OCI-M2 (cell line): Measurements from ENCODE around the gene CYB5R3.
"Not testable (repeated sequence)": the region's sequence is repeated elsewhere in the genome, so short reads cannot be mapped to it uniquely, and the experiment has no call there.

Experiments
- DNase-seq: peaks from one replicate; lab custom pipeline; 2025; ENCODE audit not compliant: unreplicated experiment; lab: John Stamatoyannopoulos, UW

The CYB5R3 gene

DNA sequence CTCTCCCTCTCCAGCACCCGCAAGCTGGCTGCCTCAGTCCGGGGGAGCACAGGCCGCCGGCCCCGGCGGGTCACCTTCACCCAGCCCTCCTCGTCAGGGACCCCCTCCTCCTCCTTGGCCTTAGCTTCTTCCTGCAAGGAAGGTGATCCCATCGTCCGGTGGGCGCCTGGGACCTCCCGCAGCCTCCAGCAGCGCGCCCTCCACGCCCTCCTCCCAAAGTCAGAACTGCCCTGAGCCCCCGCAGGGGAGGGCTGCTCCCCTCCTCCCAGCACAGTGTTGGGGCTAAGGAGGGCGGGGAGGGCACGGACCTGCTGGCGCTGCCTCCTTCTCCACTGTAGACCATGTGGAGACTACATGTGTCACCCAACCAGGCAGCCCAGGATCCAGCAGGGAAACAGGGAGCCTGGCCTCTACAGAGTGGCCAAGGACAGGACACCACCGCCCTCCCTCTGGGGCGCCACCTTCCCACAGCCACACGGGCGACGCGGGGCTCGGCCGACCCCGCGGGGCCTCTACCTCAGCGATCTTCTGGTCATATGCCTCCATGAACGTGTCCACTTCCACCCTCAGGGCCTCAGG is 73.1 kb downstream of the CYB5R3 start:
- DNase-seq = not testable (repeated sequence)

DNA sequence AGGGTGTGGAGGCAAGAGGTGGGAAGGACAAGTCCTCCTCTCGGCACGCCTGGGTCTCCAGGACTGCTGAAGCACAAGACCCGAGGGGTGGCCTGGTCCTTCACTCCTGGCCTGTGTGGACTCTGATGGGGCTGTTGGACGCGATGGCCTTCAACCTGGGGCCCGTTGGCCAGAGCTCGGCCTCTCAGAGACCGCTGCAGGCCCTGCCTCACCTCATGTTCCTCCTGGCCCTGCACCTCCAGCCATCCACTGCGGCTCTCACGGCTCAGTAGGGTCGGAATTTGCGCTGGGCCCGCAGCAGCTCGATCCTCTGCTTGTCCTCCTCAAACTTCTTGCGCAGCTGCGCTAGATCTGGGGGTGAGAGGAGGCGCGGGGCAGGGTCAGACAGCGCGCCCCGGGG is 74.7 kb downstream of the CYB5R3 start:
- not testable (repeated sequence) for DNase-seq

DNA sequence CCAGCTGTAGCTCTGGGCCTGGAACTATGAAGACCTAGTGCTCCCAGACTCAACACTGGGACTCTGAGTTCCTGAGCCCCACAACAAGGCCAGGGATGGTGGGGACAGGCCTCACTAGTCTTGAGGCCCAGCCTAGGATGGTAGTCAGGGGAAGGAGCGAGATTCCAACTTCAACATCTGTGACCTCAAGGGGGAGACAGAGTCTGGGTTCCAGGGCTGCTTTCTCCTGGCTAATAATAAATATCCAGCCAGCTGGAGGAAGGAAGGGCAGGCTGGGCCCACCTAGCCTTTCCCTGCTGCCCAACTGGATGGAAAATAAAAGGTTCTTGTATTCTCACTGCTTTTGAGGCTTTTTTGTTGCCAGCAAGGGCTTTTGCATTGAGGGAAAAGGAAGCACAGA is 75.1 kb downstream of the CYB5R3 start:
- not testable (repeated sequence) for DNase-seq

DNA sequence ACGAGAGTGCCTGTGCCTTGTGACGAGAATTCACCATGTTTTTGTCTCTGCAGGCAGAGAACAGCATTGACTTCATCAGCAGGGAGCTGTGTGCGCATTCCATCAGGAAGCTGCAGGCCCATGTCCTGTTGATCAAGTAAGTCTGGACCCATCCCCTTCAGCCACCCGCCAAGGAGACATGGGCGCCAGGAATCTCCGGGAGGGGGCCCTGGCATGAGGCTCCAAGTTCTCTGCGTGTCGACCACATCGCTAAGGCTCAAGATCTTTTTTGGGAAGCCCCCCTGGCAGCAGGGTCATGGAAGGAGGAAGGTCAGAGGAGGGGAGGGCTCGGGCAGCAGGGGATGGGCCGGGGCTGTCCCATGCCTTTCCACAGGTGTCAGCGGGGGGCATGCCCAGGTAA is 78.1 kb downstream of the CYB5R3 start:
- not testable (repeated sequence) for DNase-seq

DNA sequence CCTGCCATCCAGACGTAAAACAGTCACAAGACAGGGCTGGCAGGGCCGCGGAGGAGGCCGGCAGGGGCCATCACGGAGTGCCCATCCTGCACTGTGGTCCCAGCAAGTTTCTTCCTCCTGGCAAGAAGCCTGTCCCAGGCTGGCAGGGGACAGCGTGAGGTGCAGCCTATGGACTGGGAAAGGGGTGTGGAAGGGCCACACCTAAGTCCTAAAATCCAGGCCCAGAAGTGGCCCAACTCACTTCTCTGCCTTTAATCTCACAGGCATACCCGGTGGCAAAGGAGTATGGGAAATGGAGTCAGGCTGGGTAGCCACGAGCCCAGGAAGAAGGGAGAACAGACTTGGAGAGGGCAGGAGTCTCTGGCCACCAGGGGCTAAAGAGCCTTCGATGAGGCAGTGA is 78.6 kb downstream of the CYB5R3 start:
- not testable (repeated sequence) for DNase-seq

DNA sequence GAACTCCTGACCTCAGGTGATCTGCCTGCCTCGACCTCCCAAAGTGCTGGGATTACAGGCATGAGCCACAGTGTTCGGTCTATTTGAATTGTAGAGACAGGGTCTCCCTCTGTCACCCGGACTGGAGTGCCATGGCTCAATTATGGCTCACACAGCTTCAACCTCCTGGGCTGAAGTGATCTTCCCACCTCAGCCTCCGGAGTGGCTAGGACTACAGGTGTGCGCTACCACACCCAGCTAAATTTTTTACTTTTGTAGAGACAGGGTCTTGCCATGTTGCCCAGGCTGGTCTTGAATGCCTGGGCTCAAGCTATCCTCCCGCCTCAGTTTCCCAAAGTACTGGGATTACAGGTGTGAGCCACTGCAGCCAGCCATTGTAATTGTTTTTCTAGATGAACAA is 81.2 kb downstream of the CYB5R3 start:
- not testable (repeated sequence) for DNase-seq
